ENCODE data around the gene PEX16.

Gene PEX16

DNA sequence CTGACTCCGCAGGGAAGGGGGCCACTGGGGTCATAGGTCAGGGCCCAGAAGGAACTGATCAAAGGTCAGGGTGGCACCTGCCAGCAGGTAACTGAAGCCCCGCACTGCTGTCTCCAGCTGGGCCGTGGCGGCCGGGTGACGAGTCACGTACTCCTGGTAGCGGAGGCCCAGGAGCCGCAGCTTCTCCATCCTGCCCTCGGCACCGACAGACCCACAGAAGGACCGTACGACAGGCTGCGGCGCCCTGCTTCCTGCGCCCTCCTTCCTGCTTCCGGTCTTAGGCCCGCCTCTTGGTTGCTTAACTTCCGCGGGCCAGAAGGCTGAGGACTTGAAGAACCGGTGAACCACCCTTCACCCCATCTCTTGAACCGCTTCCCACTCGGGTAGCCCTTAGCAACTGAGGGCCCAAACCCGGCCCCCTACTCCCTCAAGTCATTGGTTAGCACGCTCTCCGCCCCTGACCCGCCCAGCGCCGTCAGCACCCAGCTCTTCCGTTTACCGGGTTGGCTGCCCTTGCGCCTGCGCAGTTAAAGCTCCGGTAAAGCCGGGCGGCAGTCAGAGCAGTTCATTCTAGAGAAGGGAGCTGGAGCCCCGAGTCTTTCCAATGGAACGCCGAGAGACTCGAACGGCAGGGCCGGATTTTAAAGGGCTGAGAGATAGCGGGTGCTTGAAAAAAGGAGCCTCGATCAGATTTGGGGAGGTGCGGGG, at the start of gene PEX16:
TSS of gene PEX16 (minus strand) at position 255 of the 708 bp plus-strand sequence. CDS start at position 189, 66 bp downstream.
- peaks cover 16 to 29% of the 10 kb centered on the region in 2 donors for H3K36me3 ChIP-seq (ENCODE audit: control insufficient read depth in 2 of 2, insufficient read depth in 2 of 2, low read length in 2 of 2)
- no peaks in the 10 kb centered on the region for H3K9me3 ChIP-seq (ENCODE audit: control insufficient read depth in 2 of 2, low read length in 2 of 2)
- H3K27ac ChIP-seq (ENCODE audit: low read length) = peak within 1 kb of the TSS; percentile 93
- H3K9ac ChIP-seq (ENCODE audit: low read length in 2 of 2) = peak within 1 kb of the TSS; percentile 98 to 99
- H3K27me3 ChIP-seq (ENCODE audit: control insufficient read depth in 1 of 2, insufficient read depth in 2 of 2, low read length in 2 of 2) = peaks cover 9 to 17% of the 10 kb centered on the region in 2 donors
- peak within 1 kb of the TSS; percentile 98 to 99 for H3K4me3 ChIP-seq (ENCODE audit: low read length in 2 of 2)
- H3K4me1 ChIP-seq (ENCODE audit: control insufficient read depth, insufficient read depth, low read length) = peaks cover 30% of the 10 kb centered on the region

DNA sequence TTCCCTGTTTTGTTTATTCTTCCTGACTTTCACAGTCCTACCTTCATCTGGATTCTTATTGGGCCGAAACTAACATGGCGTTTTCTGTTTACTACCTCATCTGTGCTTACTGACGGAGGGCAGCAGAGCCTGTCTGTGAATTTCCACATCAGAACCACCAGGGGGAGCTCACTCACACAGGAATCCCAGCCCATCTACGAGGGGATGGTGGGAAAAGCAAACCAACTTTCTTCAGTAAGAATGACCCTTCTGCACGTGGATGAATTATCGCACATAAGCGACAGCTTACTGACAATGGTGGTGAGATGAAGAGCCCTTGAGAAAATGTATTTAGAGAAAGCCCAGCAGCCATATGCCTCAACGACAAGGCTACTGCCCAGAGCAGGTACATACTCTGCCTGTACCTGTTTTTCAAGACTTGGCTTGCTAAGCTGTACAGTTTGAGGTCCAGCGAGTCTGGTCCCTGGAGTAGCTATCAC, 47.3 kb upstream of the PEX16 start:
- Histone ChIP-seq H3K36me3 (ENCODE audit: control insufficient read depth in 2 of 2, insufficient read depth in 2 of 2, low read length in 2 of 2) (peaks cover 23 to 31% of the 10 kb centered on the region in 2 donors), H3K4me1 (ENCODE audit: control insufficient read depth, insufficient read depth, low read length) (peaks cover 5% of the 10 kb centered on the region), H3K4me3 (ENCODE audit: low read length in 2 of 2) (no peak overlapping the region), H3K9ac (ENCODE audit: low read length in 2 of 2) (no peak overlapping the region), H3K27ac (ENCODE audit: low read length) (peak overlapping the region; percentile 41), H3K9me3 (ENCODE audit: control insufficient read depth in 2 of 2, low read length in 2 of 2) (no peaks in the 10 kb centered on the region), H3K27me3 (ENCODE audit: control insufficient read depth in 1 of 2, insufficient read depth in 2 of 2, low read length in 2 of 2) (no peaks in the 10 kb centered on the region)

DNA sequence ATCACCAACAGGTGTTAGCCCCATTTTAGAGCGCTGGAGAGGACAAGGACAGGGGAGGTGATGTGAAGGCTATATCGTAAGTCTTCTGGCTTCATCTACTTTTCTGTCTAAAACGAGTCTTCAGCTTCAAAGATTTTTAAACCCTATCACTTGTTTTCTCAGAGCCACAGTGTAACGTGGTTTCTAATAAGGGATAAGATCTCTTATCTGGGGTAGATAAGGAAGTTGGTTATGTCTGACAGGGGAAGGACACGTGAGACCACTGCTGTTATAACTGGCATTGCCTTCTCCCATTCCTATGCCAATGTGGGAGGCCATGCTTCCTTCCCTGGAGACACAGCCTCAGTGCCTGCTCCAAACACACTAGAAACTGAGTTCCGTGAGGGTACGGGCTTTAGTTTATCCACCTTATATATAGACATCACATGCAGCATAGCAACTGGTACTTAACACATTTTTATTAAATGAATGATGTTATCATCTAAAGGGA, 44.1 kb upstream of the PEX16 start:
- Histone ChIP-seq H3K4me3 (ENCODE audit: low read length in 2 of 2) (no peak overlapping the region), H3K4me1 (ENCODE audit: control insufficient read depth, insufficient read depth, low read length) (peaks cover 5% of the 10 kb centered on the region), H3K27me3 (ENCODE audit: control insufficient read depth in 1 of 2, insufficient read depth in 2 of 2, low read length in 2 of 2) (no peaks in the 10 kb centered on the region), H3K9ac (ENCODE audit: low read length in 2 of 2) (no peak overlapping the region), H3K9me3 (ENCODE audit: control insufficient read depth in 2 of 2, low read length in 2 of 2) (no peaks in the 10 kb centered on the region), H3K27ac (ENCODE audit: low read length) (no peak overlapping the region), H3K36me3 (ENCODE audit: control insufficient read depth in 2 of 2, insufficient read depth in 2 of 2, low read length in 2 of 2) (peaks cover 4 to 11% of the 10 kb centered on the region in 2 donors)

DNA sequence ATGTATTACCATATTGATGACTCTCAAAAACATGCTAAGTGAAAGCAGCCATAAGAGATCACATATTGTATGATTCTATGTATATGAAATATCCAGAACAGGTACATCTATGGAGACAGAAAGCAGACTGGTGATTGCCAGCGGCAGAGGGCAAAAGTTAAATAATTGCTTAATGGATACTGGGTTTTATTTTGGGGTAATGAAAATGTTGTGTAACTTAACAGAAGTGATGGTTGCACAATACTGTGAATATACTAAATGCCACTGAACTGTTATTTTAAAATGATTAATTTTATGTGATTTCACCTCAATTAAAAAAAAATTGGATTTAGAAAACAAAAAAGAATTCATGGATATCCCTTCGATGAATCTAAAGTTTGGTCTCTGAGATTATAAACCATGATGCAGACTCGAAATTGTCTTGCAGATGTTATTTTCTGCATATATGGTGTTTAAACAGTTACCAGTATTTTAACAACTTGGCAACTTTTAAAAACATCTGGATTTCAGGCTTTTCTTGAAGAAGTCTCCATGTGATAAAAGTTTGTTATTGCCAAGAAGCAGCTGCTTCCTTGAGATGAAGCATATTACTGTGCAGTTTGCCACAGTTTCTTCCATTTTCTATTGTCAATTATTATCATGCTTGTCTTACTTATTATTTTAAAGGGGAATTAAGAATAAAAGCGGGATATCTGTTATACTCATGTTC, 42.9 kb upstream of the PEX16 start:
- H3K27ac ChIP-seq (ENCODE audit: low read length) = no peak overlapping the region
- H3K4me1 ChIP-seq (ENCODE audit: control insufficient read depth, insufficient read depth, low read length) = peaks cover 5% of the 10 kb centered on the region
- H3K4me3 ChIP-seq (ENCODE audit: low read length in 2 of 2) = no peak overlapping the region
- H3K9ac ChIP-seq (ENCODE audit: low read length in 2 of 2) = no peak overlapping the region
- H3K36me3 ChIP-seq (ENCODE audit: control insufficient read depth in 2 of 2, insufficient read depth in 2 of 2, low read length in 2 of 2) = peaks cover 4 to 11% of the 10 kb centered on the region in 2 donors
- no peaks in the 10 kb centered on the region for H3K9me3 ChIP-seq (ENCODE audit: control insufficient read depth in 2 of 2, low read length in 2 of 2)
- no peaks in the 10 kb centered on the region for H3K27me3 ChIP-seq (ENCODE audit: control insufficient read depth in 1 of 2, insufficient read depth in 2 of 2, low read length in 2 of 2)

DNA sequence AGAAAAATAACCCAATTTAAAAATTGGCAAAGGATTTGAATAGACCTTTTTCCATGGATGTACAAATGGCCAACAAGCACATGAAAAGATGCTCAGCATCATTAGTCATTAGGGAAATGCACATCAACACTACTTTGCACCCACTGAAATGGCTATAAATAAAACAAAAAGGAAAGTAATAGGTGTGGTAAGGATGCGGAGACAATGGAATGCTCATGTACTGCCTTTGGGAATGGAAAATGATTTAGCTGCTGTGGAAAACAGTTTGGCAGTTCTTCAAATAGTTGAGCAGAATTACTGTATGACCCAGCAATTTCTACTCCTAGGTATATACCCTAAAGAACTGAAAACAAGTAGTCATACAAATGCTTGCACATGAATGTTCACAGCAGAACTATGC, 42.2 kb upstream of the PEX16 start:
- Histone ChIP-seq H3K27me3 (ENCODE audit: control insufficient read depth in 1 of 2, insufficient read depth in 2 of 2, low read length in 2 of 2) (no peaks in the 10 kb centered on the region), H3K36me3 (ENCODE audit: control insufficient read depth in 2 of 2, insufficient read depth in 2 of 2, low read length in 2 of 2) (peaks cover 3 to 6% of the 10 kb centered on the region in 2 donors), H3K9me3 (ENCODE audit: control insufficient read depth in 2 of 2, low read length in 2 of 2) (no peaks in the 10 kb centered on the region), H3K4me3 (ENCODE audit: low read length in 2 of 2) (no peak overlapping the region), H3K4me1 (ENCODE audit: control insufficient read depth, insufficient read depth, low read length) (peaks cover 3% of the 10 kb centered on the region), H3K27ac (ENCODE audit: low read length) (no peak overlapping the region), H3K9ac (ENCODE audit: low read length in 2 of 2) (no peak overlapping the region)

DNA sequence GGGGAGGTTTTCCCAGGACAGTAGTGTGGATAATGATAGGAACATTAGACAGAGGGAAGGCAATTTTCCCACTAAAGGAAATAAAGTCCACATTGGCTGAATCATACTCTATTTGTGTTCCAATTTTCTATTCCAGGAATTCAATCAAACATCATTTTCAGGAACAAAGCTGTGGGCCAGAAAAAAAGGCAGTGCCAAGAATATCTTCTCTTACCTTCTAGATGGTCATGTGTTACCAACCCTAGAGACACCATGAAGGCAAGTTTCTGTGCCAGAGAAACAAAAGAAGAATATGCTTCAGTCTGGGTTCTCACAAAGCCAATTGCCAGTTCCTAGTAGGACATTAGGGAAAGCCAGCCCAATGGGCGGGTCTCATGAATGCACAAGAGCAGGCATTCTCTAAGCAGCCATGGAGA, 32.3 kb upstream of the PEX16 start:
- Histone ChIP-seq H3K27me3 (ENCODE audit: control insufficient read depth in 1 of 2, insufficient read depth in 2 of 2, low read length in 2 of 2) (no peaks in the 10 kb centered on the region), H3K4me1 (ENCODE audit: control insufficient read depth, insufficient read depth, low read length) (peaks cover 14% of the 10 kb centered on the region), H3K36me3 (ENCODE audit: control insufficient read depth in 2 of 2, insufficient read depth in 2 of 2, low read length in 2 of 2) (peaks cover 33 to 38% of the 10 kb centered on the region in 2 donors), H3K9me3 (ENCODE audit: control insufficient read depth in 2 of 2, low read length in 2 of 2) (no peaks in the 10 kb centered on the region), H3K9ac (ENCODE audit: low read length in 2 of 2) (no peak overlapping the region), H3K27ac (ENCODE audit: low read length) (no peak overlapping the region), H3K4me3 (ENCODE audit: low read length in 2 of 2) (no peak overlapping the region)

DNA sequence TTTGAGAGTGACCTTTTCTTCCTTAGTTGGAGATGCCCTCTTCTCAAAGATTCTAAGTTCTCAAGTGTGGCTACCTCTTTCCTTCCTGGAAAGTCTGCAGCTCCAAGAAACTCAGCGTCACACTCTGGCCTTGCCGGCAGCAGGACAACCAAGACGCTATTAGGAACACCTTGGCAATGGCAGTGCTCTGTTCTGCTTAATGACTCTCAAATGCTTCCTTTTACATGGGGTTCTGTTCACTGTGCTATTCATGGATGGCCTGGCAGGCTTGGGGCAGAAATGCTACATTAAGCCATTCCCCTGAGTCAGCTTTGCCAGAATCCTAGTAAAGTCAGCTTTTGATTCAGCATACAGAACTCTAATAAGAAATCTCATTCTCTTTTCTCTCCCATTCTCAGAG, 30.7 kb upstream of the PEX16 start:
- H3K36me3 ChIP-seq (ENCODE audit: control insufficient read depth in 2 of 2, insufficient read depth in 2 of 2, low read length in 2 of 2) = peaks cover 33 to 37% of the 10 kb centered on the region in 2 donors
- no peak overlapping the region for H3K27ac ChIP-seq (ENCODE audit: low read length)
- no peak overlapping the region for H3K9ac ChIP-seq (ENCODE audit: low read length in 2 of 2)

DNA sequence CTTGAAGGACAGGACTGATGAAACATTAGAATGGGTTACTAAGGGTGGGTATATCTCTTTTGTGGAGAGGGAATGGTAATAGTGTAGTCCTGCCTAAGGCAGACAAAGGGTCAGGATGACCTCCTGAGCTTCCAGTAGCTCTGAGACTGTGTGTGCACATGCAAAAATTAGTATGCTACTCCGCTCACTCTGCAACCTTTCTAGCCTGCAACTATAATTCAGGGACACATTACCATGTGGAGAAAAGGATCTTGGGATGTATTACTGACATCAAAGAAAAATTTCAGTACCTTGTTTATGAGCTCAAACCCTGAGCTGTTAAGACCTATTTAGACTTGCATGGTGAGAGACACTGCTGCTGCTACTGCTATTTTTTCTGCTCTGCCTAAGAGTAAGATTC, 30.2 kb upstream of the PEX16 start:
- H3K4me3 ChIP-seq (ENCODE audit: low read length in 2 of 2) = no peak overlapping the region
- H3K4me1 ChIP-seq (ENCODE audit: control insufficient read depth, insufficient read depth, low read length) = peaks cover 20% of the 10 kb centered on the region
- no peak overlapping the region for H3K27ac ChIP-seq (ENCODE audit: low read length)
- no peaks in the 10 kb centered on the region for H3K27me3 ChIP-seq (ENCODE audit: control insufficient read depth in 1 of 2, insufficient read depth in 2 of 2, low read length in 2 of 2)
- peaks cover 28 to 32% of the 10 kb centered on the region in 2 donors for H3K36me3 ChIP-seq (ENCODE audit: control insufficient read depth in 2 of 2, insufficient read depth in 2 of 2, low read length in 2 of 2)
- H3K9ac ChIP-seq (ENCODE audit: low read length in 2 of 2) = no peak overlapping the region
- H3K9me3 ChIP-seq (ENCODE audit: control insufficient read depth in 2 of 2, low read length in 2 of 2) = no peaks in the 10 kb centered on the region

More for the DNA sequence above, 30.7 kb upstream of the PEX16 start:
- Histone ChIP-seq H3K4me3 (ENCODE audit: low read length in 2 of 2) (no peak overlapping the region), H3K4me1 (ENCODE audit: control insufficient read depth, insufficient read depth, low read length) (peaks cover 20% of the 10 kb centered on the region), H3K9me3 (ENCODE audit: control insufficient read depth in 2 of 2, low read length in 2 of 2) (no peaks in the 10 kb centered on the region), H3K27me3 (ENCODE audit: control insufficient read depth in 1 of 2, insufficient read depth in 2 of 2, low read length in 2 of 2) (no peaks in the 10 kb centered on the region)

DNA sequence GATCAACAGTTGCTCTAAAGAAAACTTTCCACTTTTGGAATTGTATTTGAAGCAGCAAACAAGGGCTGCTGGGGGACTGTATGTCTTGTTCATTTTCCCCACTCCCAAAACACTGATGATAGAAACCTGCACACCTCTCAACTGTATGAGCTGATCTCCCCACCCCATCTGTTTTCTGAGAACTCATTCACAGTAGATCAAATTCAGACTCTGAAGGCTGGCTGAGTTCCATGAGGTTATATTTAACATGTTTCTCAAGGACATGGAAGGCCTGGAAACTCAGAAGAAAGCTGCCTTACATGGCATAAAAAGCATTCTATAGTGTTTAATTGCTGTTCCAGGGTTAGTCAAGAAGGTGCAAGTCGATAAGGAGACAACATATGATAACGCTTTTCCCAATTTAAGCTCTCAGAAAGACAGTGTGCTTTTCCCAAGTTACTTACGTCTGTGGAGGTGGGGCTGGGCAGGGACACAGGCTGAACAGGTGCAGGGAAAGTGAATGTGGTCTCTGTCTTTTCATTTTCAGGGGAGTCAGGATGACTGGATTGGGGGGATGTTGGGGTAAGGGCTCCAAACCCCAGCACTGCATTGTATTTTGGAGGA, 27.8 kb upstream of the PEX16 start:
- Histone ChIP-seq H3K27me3 (ENCODE audit: control insufficient read depth in 1 of 2, insufficient read depth in 2 of 2, low read length in 2 of 2) (no peaks in the 10 kb centered on the region), H3K4me3 (ENCODE audit: low read length in 2 of 2) (no peak overlapping the region), H3K36me3 (ENCODE audit: control insufficient read depth in 2 of 2, insufficient read depth in 2 of 2, low read length in 2 of 2) (peaks cover 29 to 40% of the 10 kb centered on the region in 2 donors), H3K27ac (ENCODE audit: low read length) (peak overlapping the region; percentile 82), H3K4me1 (ENCODE audit: control insufficient read depth, insufficient read depth, low read length) (peaks cover 20% of the 10 kb centered on the region), H3K9ac (ENCODE audit: low read length in 2 of 2) (peak overlapping the region in 1 of 2 donors; percentile 35), H3K9me3 (ENCODE audit: control insufficient read depth in 2 of 2, low read length in 2 of 2) (no peaks in the 10 kb centered on the region)

DNA sequence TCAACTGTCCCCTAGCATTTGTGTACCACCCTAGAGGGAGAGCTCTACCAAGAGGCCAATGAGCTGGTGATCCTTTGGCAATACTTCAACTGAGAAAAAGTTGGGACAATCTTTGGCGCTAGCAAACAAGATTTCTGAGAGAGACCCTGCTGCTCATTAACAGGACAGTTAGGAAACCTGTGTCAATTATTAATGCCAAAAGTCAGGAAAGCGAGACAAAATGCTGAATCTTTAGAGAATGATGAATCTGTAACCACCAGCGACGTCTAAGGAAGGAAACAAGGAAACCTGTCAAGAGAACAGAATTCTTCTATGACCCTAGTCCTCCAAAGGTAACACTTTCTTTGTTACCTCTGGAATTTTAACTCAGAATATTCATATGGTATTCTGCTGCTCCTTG, 24.7 kb upstream of the PEX16 start:
- no peak overlapping the region for H3K27ac ChIP-seq (ENCODE audit: low read length)
- no peaks in the 10 kb centered on the region for H3K27me3 ChIP-seq (ENCODE audit: control insufficient read depth in 1 of 2, insufficient read depth in 2 of 2, low read length in 2 of 2)
- peaks cover 19 to 29% of the 10 kb centered on the region in 2 donors for H3K36me3 ChIP-seq (ENCODE audit: control insufficient read depth in 2 of 2, insufficient read depth in 2 of 2, low read length in 2 of 2)

More for the DNA sequence above, 24.7 kb upstream of the PEX16 start:
- Histone ChIP-seq H3K4me1 (ENCODE audit: control insufficient read depth, insufficient read depth, low read length) (peaks cover 17% of the 10 kb centered on the region), H3K4me3 (ENCODE audit: low read length in 2 of 2) (no peak overlapping the region), H3K9me3 (ENCODE audit: control insufficient read depth in 2 of 2, low read length in 2 of 2) (no peaks in the 10 kb centered on the region), H3K9ac (ENCODE audit: low read length in 2 of 2) (no peak overlapping the region)

Data from stomach smooth muscle (tissue), 2 donors.